OCI-LY3 (cell line): ENCODE data around the gene DDI1.

Experiments used
- CTCF ChIP-seq: fragments of 200-600, 300-600 bp; sonication (generic); IDR thresholded peaks from 2 replicates; pipeline ENCODE4 v1.5.1; 2014; ENCODE audit warnings: antibody characterized with exemption, low read length, low read depth
- EZH2phosphoT487 ChIP-seq: fragments of 200-600 bp; shearing (Covaris generic); IDR thresholded peaks from 2 replicates; pipeline ENCODE4 v1.6.1; 2018; ENCODE audit warnings: antibody characterized with exemption, mixed run types, low read depth

GRCh38 chr11:104049116-104049515 is 12.7 kb downstream of the DDI1 start:
- TF ChIP-seq CTCF (no peak), EZH2phosphoT487 (no peak)
